ENCODE measurements around the gene TGOLN2.
A peak's percentile ranks its signal among the peaks of the same experiment; 100 is the strongest.
"Not testable (repeated sequence)": the region's sequence is repeated elsewhere in the genome, so short reads cannot be mapped to it uniquely, and the experiment has no call there.

The TGOLN2 gene

GRCh38 chr2:85327822-85328617 is at the start of gene TGOLN2:
Gene TGOLN2, minus strand, starts transcription at chr2:85327989. Its CDS starts 27 bp downstream, at chr2:85327962.
- Histone ChIP-seq H3K4me3 (peak within 1 kb of the TSS; percentile 56 to 82 (median 75)), H3K27ac (peak within 1 kb of the TSS; percentile 68 to 100 (median 97))

GRCh38 chr2:85377083-85377482 is 49.3 kb upstream of the TGOLN2 start:
- H3K4me3 ChIP-seq = no peak overlapping the region
- peak overlapping the region in 12 of 21 experiments; percentile 3 to 56 (median 30) for H3K27ac ChIP-seq

GRCh38 chr2:85376291-85377065 is 48.7 kb upstream of the TGOLN2 start:
- Histone ChIP-seq H3K27ac (peak overlapping the region in 10 of 21 experiments; percentile 3 to 56 (median 30)), H3K4me3 (no peak overlapping the region)

- no peak overlapping the region for H3K4me3 ChIP-seq
- no peak overlapping the region for H3K27ac ChIP-seq
These were observed 43.3 kb upstream of the TGOLN2 start for GRCh38 chr2:85371045-85371444.

DNA sequence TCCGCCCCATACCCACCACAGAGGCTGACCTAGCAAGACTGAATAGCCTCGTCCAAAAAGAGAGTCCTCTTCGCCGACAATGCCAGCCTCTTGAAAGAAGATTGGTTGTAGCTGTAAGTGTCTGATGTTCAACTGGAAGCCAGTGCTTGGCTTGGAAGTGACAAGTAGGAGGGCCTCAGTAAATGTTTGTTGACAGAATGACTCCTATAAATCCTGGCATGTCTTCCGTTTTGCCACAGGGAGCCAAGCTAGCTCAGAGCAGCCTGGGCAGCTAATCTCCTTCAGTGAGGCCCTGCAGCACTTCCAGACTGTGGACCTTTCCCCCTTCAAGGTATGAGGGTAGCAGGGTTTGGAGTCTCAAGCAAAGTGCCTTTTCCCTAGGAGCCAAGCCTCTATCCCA is 41.7 kb upstream of the TGOLN2 start:
- H3K4me3 ChIP-seq = no peak overlapping the region
- no peak overlapping the region for H3K27ac ChIP-seq

DNA sequence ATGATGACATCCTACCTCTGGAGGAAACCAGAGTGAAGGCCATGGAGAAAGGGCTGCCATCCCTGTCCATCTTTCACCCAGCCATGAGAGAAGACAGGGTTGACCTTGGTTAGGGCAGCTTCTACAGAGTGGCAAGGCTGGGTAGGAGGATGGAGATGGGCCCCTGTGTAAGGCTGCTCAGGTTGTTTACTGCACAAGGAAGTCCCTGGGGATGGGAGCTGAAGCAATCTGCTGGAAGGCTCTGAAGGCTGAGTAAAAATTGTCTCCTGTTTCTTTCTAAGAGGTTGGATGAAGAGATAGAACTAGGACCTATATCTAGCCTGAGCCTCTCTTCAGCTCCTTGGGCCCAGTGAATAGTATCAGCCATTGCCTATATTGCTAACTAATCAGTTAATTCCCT is 41.1 kb upstream of the TGOLN2 start:
- H3K4me3 ChIP-seq = no peak overlapping the region
- H3K27ac ChIP-seq = no peak overlapping the region

DNA sequence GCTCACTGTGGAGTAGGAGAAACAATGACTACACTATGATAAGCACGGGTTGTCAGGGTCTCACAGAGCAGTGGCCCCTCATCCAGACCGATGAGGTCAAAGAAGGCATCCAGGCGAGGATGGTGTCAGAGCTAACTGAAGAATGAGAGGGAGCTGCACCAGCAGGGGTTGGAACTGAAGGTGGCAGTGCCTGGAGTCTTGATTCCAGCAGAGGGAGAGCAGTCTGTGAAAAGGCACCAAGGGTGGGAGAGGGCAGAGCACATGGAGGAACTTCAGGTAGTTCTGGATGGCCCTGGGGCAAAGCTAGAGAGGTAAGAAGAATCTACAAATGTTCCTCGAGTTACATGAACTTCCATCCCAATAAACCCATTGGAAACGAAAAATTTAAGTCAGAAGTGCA is 39.4 kb upstream of the TGOLN2 start:
- H3K27ac ChIP-seq = no peak overlapping the region
- no peak overlapping the region for H3K4me3 ChIP-seq

- not testable (repeated sequence) for H3K4me3 ChIP-seq, H3K27ac ChIP-seq
These were observed 35.0 kb upstream of the TGOLN2 start for GRCh38 chr2:85362653-85363387.

DNA sequence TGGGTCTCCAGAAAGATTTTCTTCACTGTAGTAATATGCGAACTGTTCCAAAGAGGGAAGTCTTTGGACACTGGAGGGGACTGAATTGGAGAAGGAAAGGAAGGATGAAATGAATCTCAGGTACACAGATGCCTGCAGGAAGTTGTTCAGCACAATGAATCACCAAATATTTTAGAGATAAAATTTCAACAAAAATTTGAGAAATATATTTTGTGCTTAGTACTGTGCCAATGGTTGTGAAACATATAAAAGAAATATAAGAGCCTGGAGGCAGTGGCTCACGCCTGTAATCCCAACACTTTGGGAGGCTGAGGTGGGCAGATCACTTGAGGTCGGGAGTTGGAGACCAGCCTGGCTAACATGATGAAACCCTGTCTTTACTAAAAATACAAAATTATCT is 29.9 kb upstream of the TGOLN2 start:
- Histone ChIP-seq H3K4me3 (no peak overlapping the region), H3K27ac (no peak overlapping the region)

- Histone ChIP-seq H3K4me3 (no peak overlapping the region), H3K27ac (peak overlapping the region in 1 of 21 experiments; percentile 15)
These were observed 28.4 kb upstream of the TGOLN2 start for GRCh38 chr2:85356186-85356585.

DNA sequence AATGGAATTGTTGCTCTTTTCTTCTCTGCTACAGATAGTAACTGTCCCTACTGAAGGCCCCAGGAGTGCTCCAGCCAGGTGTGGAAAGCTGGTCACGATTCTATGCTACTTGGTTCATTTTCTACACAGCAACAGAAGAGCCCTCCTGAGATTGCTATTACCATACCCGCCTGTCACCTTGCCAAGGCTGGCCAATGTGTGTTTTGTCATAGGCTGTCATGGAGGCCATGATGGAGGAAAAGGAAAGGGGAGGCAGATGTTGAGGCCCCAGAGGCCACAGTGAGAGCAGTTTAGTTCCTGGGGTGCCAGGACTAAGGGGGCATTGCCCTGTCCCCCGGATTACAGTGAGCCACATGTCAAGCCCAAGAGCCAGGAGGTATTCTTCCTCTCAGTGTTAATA is 27.7 kb upstream of the TGOLN2 start:
- Histone ChIP-seq H3K4me3 (peak overlapping the region in 6 of 7 experiments; percentile 57 to 79 (median 65)), H3K27ac (peak overlapping the region in 13 of 21 experiments; percentile 25 to 97 (median 93))

DNA sequence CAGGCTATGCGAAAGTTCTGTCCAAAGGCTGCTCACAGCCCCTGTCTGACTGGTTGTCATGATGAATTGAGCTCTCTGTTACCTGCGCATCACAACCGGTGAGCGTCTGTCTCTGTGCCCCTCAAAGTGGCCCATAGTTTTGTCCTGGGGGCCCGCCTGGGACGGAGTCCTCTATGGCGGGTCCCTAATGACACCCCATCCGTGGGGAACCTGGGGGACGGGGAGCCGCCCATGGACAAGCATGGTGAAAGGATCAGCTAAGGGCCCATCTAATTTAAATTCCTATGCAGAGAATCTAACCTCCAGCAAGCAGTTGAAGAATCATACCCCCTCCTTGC is 27.3 kb upstream of the TGOLN2 start:
- H3K27ac ChIP-seq = peak overlapping the region; percentile 43 to 97 (median 91)
- H3K4me3 ChIP-seq = peak overlapping the region; percentile 57 to 79 (median 63)

DNA sequence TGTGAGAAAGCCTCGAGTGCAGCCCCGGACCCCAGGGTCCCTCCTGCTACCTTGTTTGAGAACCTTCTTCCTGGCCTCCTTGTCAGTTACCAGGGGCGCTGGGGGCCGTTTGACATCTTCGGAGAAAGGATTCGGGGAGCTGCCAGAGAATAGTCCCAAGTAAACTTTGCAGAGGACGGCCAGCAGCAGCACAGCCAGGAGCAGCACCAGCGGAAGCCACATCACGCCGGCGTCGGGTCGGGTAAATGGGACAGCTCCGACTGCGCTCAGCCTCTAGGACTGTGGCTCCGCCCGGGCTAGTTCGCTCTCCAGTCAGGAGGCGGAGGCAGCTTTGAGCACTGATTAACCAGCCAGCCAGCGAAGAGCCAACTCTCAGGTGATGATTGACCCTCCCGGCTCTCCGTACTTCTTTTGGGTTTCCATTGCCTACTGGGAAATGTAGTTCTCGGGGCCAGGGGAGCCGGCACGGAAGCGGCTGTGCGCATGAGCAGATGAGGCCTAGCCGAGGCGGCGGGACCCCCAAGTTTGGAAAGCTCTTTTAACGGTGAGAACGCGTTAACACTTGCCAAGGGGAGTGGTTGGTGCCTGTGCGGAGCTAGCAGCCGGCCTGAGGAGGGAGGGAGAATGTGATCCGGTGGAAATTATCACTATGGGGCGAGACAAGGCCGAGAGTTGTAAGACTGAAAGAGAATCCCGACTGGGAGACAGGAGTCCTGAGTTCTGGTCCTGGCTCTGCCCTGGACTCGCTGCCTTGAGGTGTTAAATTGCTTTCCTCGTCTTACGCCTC is 26.7 kb upstream of the TGOLN2 start, which contains the start of the genes ELMOD3 and RETSAT:
Gene ELMOD3 (plus strand): TSS at position 484 of the 787 bp plus-strand sequence. CDS start 2,430 bp downstream, outside the sequence.
Gene RETSAT (minus strand): TSS at position 243 of the 787 bp plus-strand sequence. CDS start 21 bp downstream, at position 222.
- Histone ChIP-seq H3K4me3 (peak within 1 kb of the TSS; percentile 57 to 79 (median 63)), H3K27ac (peak within 1 kb of the TSS; percentile 43 to 97 (median 91))

- H3K27ac ChIP-seq = peak overlapping the region in 20 of 21 experiments; percentile 65 to 97 (median 90)
These were observed 26.1 kb upstream of the TGOLN2 start for GRCh38 chr2:85353876-85354285.

GRCh38 chr2:85347599-85347998 is 19.8 kb upstream of the TGOLN2 start:
- Histone ChIP-seq H3K4me3 (no peak overlapping the region), H3K27ac (no peak overlapping the region)

More at GRCh38 chr2:85353876-85354285, 26.1 kb upstream of the TGOLN2 start:
- peak overlapping the region; percentile 57 to 79 (median 63) for H3K4me3 ChIP-seq

GRCh38 chr2:85344356-85344954 is 16.7 kb upstream of the TGOLN2 start:
- Histone ChIP-seq H3K27ac (no peak overlapping the region), H3K4me3 (no peak overlapping the region)

GRCh38 chr2:85343207-85343895 is 15.6 kb upstream of the TGOLN2 start:
- H3K4me3 ChIP-seq, H3K27ac ChIP-seq: not testable (repeated sequence)

GRCh38 chr2:85342156-85342555 is 14.4 kb upstream of the TGOLN2 start:
- Histone ChIP-seq H3K4me3 (no peak overlapping the region), H3K27ac (no peak overlapping the region)
